ACHN (cell line): ENCODE results near the gene TRDMT1.
"Not testable (repeated sequence)": the region's sequence is repeated elsewhere in the genome, so short reads cannot be mapped to it uniquely, and the experiment has no call there.

ENCODE experiments used
- DNase-seq: peaks from one replicate; pipeline ENCODE4 v3.0.0-alpha.2; 2015
- in situ Hi-C: cut with HindIII; loops from 2 replicates; pipeline ENCODE4 v1.10.0; 2017; ENCODE audit warnings: low sequenced_read_pairs, low pct_ligation_motif_present, low pct_unique_long_range_greater_than_20kb

TRDMT1 gene

DNA sequence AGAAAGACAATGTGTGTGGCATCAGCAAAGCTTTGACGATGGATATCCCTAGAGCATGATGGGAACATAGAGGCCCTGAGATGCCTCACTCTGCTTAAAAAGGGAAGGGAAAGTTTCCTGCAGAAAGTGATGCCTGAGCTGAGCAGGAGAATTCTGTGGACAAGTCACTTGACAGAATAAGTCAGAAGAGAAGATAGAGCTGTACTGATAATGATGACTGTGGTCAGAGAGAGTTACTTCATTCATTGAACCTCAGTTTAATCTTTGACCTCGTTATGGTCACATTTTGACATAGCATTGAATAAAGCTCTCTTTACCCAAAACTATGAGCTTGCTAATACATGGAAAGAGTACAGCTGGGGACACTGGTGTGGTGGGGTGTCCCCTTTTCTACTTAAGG is 79.4 kb downstream of the TRDMT1 start:
- in situ Hi-C loops, result no loop called here
- no peak for DNase-seq

DNA sequence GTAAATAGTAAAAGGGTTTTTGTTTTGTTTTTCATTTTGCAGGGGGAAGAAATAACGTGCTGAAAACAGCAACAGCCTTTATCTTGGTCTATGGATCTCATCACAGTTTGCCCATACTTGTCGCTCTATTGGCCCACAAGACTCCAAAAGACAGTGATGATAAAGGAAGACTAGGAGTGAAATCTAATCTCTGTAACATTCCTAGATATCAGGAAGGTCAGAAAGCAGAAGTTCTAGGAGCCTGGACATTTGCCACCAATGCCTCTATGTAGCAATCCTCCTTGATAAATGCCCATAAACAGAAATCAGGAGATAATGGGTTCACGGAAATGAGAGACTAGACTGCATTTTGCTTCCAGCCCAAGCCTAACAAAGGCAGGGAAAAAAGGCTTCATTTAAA is 80.8 kb downstream of the TRDMT1 start:
- no peak for DNase-seq
- in situ Hi-C loops, result no loop called here

DNA sequence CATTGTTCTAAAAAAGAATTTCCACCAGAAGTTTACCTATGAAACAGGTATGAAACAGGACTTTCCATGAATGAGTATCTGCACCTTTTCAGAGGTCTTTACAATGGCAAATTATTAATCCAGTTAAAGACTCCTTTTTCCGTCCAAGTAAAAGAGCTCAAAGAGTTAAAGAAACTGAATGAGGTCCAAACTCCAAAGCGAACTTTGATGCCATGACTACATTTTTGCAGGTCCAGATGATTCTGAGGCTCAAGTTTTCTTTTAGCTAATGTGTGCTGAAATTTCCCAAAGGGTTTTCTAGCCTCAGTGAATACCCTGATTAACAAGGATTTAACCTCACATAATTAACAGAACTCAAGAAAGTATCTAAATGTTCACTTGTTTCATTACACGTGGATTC is 81.6 kb downstream of the TRDMT1 start:
- no peak for DNase-seq
- in situ Hi-C loops, result no loop called here

DNA sequence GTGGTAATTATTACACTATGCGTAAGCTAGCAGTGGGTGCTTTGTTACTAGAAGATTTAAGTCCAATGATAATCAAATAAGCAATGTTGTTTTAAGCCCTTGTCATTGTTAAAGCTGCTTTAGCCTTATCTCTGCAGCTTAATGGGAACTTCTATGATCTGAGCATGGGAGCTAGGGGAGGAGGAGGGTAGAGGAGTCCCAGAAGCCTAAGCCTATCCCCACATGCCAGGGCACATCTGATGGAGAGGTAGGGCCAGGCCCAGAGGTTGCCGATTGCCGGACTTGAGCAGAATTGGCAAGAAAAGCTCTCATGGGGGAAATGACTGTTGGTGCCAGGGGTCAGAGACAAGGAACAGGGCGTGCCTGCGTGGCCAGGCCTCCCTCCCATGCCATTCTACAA is 85.3 kb downstream of the TRDMT1 start:
- in situ Hi-C loops, result no loop called here
- DNase-seq, result no peak

DNA sequence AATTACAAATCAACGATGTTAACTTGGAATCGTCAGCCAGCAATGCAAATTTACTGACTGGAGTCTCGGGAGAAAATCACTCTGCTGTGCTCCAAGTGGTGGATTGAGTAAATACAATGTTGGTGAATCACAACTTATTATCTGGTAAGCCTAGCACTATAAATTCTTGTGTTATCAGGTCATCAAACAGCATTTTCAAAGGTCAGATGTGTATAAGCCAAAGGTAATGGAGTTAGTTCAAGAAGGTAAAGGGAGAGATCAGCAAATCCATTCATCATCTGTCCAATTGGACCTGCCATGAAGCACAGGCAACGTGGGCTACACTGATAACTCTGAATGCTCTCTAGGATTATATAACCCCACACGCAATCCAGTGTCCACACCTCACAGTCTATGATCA is 85.8 kb downstream of the TRDMT1 start:
- in situ Hi-C loops, result no loop called here
- DNase-seq, result peak; percentile 75

DNA sequence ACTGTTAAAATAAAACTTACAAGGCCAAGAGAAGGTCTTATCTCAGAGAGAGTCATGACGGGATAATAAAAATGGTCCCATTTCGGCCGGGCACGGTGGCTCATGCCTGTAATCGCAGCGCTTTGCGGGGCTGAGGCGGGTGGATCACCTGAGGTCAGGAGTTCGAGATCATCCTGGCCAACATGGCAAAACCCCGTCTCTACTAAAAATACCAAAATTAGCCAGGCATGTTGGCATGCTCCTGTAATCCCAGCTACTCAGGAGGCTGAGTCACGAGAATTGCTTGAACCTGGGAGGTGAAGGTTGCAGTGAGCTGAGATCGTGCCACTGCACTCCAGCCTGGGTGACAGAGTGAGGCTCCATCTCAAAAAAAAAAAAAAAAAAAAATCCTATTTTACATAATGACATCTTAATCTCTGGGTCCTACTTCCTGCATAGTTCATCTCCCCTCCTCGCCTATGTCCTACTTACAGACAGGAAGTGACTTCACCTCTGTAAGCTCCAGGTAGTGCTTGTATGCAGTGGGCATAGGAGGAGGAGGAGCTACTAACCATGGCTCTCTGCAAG is 86.5 kb downstream of the TRDMT1 start:
- in situ Hi-C loops, result not testable (repeated sequence)
- peak; percentile 50 for DNase-seq

DNA sequence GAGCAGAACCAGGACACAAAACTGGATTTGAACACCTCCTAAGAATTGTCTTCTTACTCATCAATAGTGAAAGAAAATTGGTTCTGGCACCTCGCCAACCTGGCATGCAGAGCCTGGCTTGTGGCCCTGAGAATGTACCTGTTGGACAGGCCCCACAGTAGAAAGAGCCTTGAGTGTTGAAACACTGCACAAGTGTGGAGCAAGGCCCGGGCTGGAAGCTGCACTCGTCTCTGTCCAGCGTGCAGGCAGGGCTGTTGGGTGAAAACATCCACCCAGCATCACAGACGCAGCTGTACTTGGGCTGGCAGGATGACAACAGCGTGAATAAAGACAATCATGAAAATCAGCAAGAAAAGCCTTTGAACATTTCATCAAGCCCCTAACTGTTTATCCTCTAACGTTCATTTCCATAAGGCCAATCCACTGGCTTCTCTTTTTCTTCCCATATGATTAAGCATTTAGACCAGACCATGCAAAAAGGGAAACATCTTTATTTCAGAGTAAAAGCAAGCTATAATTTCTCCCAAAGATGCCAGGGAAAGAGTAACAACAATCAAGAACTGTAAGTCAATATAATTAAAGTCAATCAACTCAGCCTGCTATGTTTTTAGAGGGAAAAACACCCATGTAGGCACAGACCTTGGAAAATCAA is 87.5 kb downstream of the TRDMT1 start:
- no peak for DNase-seq
- in situ Hi-C loops, result no loop called here

DNA sequence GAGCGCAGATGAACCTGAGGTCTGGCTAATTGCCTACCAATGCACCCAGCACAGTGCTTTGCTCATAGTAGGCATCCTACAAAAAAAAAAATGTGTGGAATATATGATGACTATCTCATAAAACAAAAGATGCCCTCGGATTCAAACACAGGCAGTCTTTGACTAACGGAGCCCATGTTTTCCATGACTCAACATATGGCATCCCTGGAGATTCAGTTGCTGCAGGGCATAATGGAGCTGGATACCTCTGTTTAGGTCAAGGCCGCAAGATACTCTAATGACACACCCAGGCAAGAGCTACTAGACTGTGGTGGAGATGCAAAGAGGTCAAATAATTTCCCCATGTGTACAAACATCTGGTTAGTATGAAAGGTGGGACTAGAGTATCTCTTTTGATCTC is 88.1 kb downstream of the TRDMT1 start:
- DNase-seq, result no peak
- in situ Hi-C loops, result no loop called here

DNA sequence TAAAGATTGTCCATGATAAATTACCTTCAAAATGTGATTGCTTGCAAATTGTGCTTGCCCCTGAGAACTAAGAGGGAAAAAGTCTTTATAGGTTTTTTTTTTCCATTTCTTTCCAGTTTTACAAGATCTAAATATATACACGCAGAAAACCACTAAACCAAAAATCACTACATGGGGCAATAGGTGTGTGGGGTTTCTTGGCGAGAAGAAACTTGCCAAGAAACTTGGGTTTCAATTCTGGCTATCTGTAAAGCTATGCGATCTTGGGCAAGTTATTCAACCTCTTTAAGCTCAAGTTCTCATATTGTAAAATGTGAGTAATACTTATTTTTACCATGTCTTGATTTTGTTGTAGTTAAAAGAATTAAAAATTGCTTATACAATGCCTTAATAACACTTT is 88.9 kb downstream of the TRDMT1 start:
- no peak for DNase-seq
- in situ Hi-C loops, result no loop called here

DNA sequence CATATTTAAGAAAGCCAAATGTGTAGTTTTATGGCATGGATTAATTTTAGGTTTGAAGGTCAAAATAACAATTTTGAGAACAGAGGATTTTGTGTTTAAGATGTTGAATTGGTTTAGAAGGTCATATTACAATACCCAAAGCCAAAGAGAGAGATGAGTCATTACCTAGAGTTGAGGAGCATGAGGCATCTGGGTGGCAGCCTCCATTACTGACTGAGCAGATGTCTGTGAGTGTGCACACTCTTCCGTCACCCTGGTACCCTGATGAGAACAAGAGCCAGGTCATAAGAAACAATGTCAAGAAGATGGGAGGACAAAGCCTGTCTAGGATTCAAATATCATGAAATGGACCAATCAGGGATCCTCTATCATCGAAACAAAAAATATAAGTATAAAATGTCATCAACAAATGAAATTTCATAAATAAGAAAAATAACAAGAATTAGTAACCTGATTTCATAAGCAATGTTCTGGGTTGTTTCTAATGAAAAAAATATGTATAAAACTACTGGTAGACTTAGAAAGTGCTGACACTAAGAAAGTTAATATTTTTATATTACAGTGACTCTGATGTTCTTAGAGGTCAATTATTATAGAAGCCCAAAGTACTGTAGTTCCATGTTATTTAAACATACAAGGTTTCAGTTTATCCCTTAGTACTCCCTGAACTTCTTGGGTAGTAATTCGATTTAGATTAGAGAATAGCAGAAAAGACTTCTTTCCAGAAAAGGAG is 91.8 kb downstream of the TRDMT1 start:
- peak; percentile 30 for DNase-seq
- in situ Hi-C loops, result no loop called here

DNA sequence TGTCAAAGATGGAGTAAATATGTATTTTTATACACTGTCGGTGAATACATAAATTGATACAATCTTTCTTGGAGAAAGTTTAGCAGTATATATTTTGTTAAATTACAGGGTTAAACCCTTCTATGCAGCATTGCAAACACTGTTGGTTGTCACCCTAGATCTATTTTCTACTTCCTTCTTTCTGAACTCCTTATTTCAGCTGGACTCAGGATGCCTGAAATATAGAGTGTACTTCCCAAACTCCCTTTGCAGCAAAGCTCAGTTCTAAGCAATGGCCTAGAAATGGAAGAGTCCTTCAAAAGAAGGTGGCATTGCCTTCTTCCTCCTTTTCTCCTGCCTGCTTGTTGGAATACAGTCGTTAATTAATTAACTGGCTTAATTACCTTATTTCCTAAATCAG is 92.4 kb downstream of the TRDMT1 start:
- no peak for DNase-seq
- in situ Hi-C loops, result no loop called here

DNA sequence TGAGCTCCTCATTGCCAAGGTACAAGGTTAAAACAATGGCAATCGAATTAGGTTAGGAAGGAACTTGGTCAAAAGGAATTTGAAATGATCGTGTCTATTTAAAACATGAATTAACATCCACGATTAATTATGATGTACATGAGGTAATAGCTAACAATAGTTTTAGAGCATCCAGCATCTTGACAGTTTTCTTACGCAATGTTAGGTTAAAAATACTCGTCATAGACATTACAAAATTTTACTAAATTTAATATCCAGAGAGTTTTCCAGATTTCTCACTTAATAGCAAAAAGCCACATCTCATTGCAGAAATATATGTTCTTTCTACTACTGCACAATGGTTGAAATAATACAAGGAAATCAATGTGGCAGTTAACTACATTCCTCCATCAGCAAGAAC is 94.5 kb downstream of the TRDMT1 start:
- no peak for DNase-seq
- in situ Hi-C loops, result no loop called here

DNA sequence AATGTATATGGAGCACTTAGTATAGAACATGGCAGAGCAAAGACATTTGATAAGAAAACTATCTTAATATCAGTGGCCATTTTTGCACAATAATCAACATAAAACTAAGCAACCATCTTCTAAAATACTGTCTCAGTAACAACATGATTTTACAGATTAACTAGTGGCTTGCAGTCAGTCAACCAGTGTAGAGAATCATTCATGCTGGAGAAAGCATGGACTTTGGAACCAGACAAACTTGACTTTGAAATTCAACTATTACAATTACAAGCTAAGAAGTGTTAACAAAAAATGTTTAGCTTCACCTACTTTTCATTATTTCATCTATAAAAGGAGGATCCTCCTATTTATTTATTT is 99.6 kb downstream of the TRDMT1 start:
- in situ Hi-C loops, result no loop called here
- DNase-seq, result peak; percentile 64

DNA sequence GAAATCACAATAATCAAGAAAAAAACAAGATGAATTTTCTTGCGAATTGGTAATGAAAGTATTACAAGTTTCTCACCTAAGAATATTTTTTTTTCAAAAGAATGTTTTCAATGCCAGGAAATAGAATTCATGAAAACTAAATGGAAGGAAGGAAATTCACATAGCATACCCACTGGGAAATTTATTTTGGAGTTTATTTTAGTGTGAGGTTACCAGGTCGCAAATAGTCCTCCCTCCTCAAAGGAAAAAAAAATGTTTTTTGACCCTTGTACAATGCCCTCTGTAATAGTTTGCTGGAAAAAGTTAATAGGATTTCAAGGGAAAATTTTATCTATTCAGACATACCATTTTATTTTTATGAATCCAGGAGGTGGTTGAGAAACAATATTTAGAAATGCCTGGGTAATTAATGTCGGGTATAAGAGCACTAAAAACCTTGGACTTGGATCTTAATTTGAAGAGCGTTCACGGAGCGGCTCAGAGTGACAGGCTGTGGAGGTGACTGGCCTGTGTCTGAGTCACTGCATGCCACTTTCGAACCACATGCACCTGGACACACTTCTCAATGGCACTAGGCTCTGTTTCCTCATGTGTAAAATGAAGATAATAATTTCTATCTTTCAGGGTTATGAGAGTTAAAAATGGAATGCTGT is 100.1 kb downstream of the TRDMT1 start:
- in situ Hi-C loops, result no loop called here
- DNase-seq, result peak; percentile 57

DNA sequence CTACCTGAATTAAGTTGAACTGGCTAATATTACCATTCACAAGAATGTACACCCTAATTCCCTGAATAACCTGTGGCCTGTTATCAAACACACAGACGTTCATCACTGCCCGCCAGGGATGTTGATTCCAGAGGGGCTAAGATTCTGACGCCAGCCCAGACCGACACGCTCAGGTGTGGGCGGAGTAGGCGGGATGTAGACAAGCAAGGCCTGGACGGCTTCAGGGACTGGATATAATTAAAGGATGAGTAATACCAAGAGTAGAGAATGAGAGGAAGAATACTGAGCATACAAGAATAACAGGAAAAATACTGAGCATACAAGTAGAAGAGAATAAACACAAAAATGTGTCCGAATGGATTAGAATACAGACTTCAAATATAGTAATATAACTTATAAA is 100.9 kb downstream of the TRDMT1 start:
- in situ Hi-C loops, result no loop called here

DNA sequence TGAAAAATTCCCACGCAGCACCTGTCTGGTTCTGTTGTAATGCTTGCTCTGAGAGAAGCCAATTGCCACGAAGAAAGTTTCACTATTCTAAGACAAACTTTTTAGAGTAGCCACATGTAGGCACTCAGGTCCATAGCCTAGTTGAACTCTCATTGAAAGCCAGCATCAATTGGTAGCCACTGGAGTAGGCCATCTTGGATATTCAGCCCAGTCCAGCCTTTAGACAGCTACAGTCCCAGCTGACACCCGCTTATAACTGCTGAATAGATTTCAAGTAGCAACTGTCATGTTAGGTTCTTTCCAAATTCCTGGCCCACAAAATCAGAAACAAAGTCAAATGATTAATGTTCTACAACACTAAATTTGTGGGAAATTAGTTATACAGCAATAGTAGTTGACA is 103.5 kb downstream of the TRDMT1 start:
- no peak for DNase-seq
- in situ Hi-C loops, result no loop called here

More for the DNA sequence above, 100.9 kb downstream of the TRDMT1 start:
- DNase-seq, result no peak
